Adrenal gland (tissue), 12 donors: ENCODE data around the gene HSF4. TPM values are rescaled to one million over a fixed set of nuclear protein-coding genes. Genes with fewer than 3 reads are reported as not detected.

Experiments
- DNase-seq, 7 donors: peaks; one replicate each; pipeline ENCODE4 v3.0.0-alpha.2; 2019 to 2020
- H3K27ac ChIP-seq, 5 donors: fragments of 200-600 bp; sonication (generic) in 4 of 5; 1 replicate in 3 of 5; 2 replicates in 2 of 5; pipeline versions ENCODE4 v1.5.1 to v1.8.0; 2016 to 2020; ENCODE audit warnings: mild to moderate bottlenecking in 1 of 5
- H3K27me3 ChIP-seq: fragments of 200-600 bp; 2 replicates; pipeline ENCODE4 v1.8.0; 2021
- H3K36me3 ChIP-seq, 2 donors: fragments of 200-600 bp; replicated peaks in 1 of 2; 1 replicate in 1 of 2; 2 replicates in 1 of 2; pipeline versions ENCODE4 v1.5.1 to v1.8.0; 2018 to 2022
- H3K4me1 ChIP-seq, 2 donors: fragments of 200-600 bp; replicated peaks in 1 of 2; 1 replicate in 1 of 2; 2 replicates in 1 of 2; pipeline versions ENCODE4 v1.5.1 to v1.8.0; 2018 to 2021
- H3K4me3 ChIP-seq, 4 donors: fragments of 200-600 bp; sonication (generic) in 3 of 4; one replicate each; pipeline ENCODE4 v1.5.1; 2016 to 2018
- H3K9me3 ChIP-seq, 3 donors: fragments of 200-600 bp; sonication (generic) in 1 of 3; replicated peaks in 1 of 3; 1 replicate in 2 of 3; 2 replicates in 1 of 3; pipeline versions ENCODE4 v1.5.1 to v1.8.0; 2016 to 2021
- POLR2A ChIP-seq, 2 donors: fragments of 450-650 bp; IDR thresholded peaks; one replicate each; pipeline ENCODE4 v1.6.1; 2017; ENCODE audit warnings: antibody characterized with exemption in 2 of 2, mild to moderate bottlenecking in 2 of 2, moderate library complexity in 1 of 2
- WGBS, 4 donors: extraction: QIAGEN DNeasy Blood & Tissue Kit in 2 of 4; methylation state at CpG; one replicate each; pipeline versions ENCODE4 v1.1.5 to v1.1.7; 2013 to 2017; 5-methylcytosine and 5-hydroxymethylcytosine counted together
- intact Hi-C, 2 donors: fragments of 100-400 bp; cut with DNase I; formaldehyde crosslinking; loops; one replicate each; pipeline versions ENCODE4 v1.14.1 to v1.15.0; 2022 to 2023
- polyA plus RNA-seq, 3 donors: library from polyadenylated mRNA; stranded (reverse); fragments of 200-250 nt in 2 of 3; fragments of 350-450 nt in 1 of 3; fragmentation: Illumina TruSeq in 1 of 3; extraction: RNeasy Lipid Tissue Mini Kit (QIAGEN cat#74804) in 1 of 3; gene quantifications; one replicate each; pipeline ENCODE4 v1.2.3, GENCODE V29; 2013 to 2014
- total RNA-seq, 9 donors: library from RNA; depleted of rRNA in 4 of 9; stranded (reverse); fragments of >200 nt in 4 of 9; fragments of 120-200 nt in 1 of 9; fragmentation: NEBNext Ultra II Directional in 1 of 9; extraction: Animal tissue kit (Norgen Biotek cat#: 25700) in 1 of 9; gene quantifications; one replicate each; pipeline versions ENCODE4 v1.1.0 to v1.2.4, GENCODE V29; 2013 to 2023
- TF ChIP-seq, protein P1 (sequence below), 6 experiments: fragments of 450-650 bp in 4 of 6; fragments of 200-600 bp in 2 of 6; sonication (generic) in 1 of 6; IDR thresholded peaks; 1 replicate in 5 of 6; 2 replicates in 1 of 6; pipeline versions ENCODE4 v1.5.1 to v1.8.0; 2016 to 2021; ENCODE audit warnings: antibody characterized with exemption in 6 of 6, mild to moderate bottlenecking in 2 of 6, moderate library complexity in 1 of 6
- donor health status: healthy with polysubstance abuse.
- donor health status: Bipolar disorder and iron deficiency.
- donor health status: DM: yes; HTN: yes; CAD: no.
- donor health status: DM: no; HTN: no; CAD: no.
- donor health status: DM: no; HTN: no; CAD: no.
- donor health status: DM: yes; HTN: yes; CAD: no.

Gene HSF4
- total and polyA plus RNA-seq, 12 donors = 5.9 to 700 (median 49.4) TPM

GRCh38 chr16:67169642-67170167 is 5.2 kb downstream of the HSF4 start:
- peak overlapping the region; percentile 59 to 98 (median 89) for H3K27ac ChIP-seq
- no peak for TF ChIP-seq POLR2A (IDR thresholded peaks at IDR 0.05)
- TF ChIP-seq, protein P1, sequence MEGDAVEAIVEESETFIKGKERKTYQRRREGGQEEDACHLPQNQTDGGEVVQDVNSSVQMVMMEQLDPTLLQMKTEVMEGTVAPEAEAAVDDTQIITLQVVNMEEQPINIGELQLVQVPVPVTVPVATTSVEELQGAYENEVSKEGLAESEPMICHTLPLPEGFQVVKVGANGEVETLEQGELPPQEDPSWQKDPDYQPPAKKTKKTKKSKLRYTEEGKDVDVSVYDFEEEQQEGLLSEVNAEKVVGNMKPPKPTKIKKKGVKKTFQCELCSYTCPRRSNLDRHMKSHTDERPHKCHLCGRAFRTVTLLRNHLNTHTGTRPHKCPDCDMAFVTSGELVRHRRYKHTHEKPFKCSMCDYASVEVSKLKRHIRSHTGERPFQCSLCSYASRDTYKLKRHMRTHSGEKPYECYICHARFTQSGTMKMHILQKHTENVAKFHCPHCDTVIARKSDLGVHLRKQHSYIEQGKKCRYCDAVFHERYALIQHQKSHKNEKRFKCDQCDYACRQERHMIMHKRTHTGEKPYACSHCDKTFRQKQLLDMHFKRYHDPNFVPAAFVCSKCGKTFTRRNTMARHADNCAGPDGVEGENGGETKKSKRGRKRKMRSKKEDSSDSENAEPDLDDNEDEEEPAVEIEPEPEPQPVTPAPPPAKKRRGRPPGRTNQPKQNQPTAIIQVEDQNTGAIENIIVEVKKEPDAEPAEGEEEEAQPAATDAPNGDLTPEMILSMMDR (IDR thresholded peaks at IDR 0.05) = peak in 5 of 6 experiments; percentile 15 to 52 (median 28)
- intact Hi-C loops = no loop called here

DNA sequence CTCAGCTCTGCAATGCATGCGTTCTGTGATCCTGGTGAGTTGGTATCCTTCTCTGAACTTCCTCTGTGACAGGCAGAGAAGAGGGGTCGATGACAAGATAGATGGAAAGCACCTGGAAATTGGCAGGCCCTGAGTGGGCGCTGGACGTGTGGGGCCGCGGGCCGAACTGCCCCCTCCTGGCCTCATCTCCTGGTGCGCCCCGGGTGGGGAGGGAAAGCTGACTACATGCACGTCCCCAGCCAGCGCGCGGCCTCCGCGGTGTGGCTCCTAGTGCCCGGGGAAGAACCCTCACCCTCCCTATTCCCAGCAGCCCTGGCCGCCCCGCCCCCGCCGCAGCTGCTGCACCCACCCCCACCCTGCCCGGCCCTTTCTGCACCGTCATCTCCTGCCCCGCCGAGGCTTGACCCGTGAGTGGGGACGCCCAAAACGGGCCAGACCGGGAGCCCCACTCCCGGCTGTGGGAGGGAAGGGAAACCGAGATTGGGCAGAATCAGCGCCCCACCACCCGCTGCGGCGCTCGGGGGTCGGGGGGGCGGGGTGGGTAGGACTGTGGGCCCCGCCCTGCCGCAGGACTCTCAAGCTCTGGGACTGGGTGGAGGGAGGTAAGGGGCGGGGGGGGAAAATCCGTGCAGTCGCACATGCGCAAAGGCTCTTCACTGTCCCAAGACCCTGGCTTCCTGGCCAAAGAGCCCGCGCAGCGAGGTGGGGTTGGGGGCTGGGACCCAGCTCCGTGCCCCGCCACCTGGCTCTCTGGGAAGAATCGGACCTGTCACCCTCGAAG is 5.8 kb downstream of the HSF4 start, which contains the start of gene NOL3:
TSS of gene NOL3 (plus strand) at position 371 of the 781 bp plus-strand sequence.
- peak within 1 kb of the TSS in 3 of 4 donors; percentile 19 to 61 (median 40) for H3K4me3 ChIP-seq
- DNase-seq = peak; percentile 90 to 95 (median 92)
- intact Hi-C loops = no loop called here
- H3K4me1 ChIP-seq = peaks cover 41 to 59% of the 10 kb centered on the region in 2 donors
- no peaks in the 10 kb centered on the region for H3K36me3 ChIP-seq
- TF ChIP-seq, protein P1 (IDR thresholded peaks at IDR 0.05) = peak in 1 of 6 experiments; percentile 24
- peak; percentile 66 to 76 for TF ChIP-seq POLR2A (IDR thresholded peaks at IDR 0.05)
- no peaks in the 10 kb centered on the region for H3K9me3 ChIP-seq
- 0 to 4% (median 1%) methylated on average over 5 to 50 of the region's 50 CpGs for WGBS, 4 donors
- no peaks in the 10 kb centered on the region for H3K27me3 ChIP-seq
- peak within 1 kb of the TSS; percentile 82 to 98 (median 93) for H3K27ac ChIP-seq

More at GRCh38 chr16:67169642-67170167, 5.2 kb downstream of the HSF4 start:
- peak in 4 of 7 donors; percentile 46 to 67 (median 60) for DNase-seq
- Histone ChIP-seq H3K27me3 (no peaks in the 10 kb centered on the region), H3K9me3 (no peaks in the 10 kb centered on the region), H3K4me3 (peak overlapping the region in 2 of 4 donors; percentile 19 to 61), H3K4me1 (peaks cover 38 to 58% of the 10 kb centered on the region in 2 donors), H3K36me3 (no peaks in the 10 kb centered on the region)
- 3 to 11% (median 7%) methylated on average over 21 to 24 of the region's 24 CpGs for WGBS, 4 donors

DNA sequence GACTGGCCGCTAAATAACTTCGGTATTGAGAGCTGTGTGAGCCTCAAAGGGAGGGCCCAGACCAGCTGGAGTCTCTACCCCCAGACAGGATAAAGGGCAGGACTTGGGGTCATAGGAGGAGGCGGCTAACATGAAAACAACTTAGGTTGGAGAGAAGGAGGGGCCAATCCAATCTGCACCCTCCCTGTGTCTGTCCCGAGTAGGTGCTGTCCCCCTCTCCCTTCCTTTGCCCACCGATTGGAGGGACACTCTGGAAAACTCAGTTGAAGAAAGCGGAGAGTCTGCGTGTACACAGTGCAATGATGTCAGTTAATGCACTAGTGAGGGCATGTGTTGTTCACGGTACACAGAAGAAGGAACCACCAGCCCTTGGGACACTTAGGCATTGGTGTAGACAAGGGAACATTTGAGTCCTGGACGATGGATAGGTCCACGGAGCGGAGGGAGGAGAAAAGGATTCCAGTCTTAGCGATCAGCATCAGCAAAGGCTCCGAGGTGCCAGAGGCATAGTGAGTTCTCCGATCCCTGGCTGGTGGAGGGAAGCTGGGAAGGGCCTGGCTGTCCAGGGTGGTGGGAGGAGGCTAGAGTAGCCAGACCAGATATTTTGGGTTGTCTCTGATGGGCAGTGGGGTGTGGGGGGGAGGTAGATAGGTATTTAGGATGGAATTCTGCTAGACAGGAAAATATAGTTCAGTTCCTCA is 6.6 kb downstream of the HSF4 start:
- Histone ChIP-seq H3K27me3 (no peaks in the 10 kb centered on the region), H3K4me1 (peaks cover 41 to 58% of the 10 kb centered on the region in 2 donors), H3K27ac (peak overlapping the region; percentile 82 to 98 (median 93)), H3K4me3 (peak overlapping the region in 3 of 4 donors; percentile 19 to 61 (median 40)), H3K9me3 (no peaks in the 10 kb centered on the region), H3K36me3 (no peaks in the 10 kb centered on the region)
- DNase-seq = peak in 2 of 7 donors; percentile 39 to 57
- 44 to 54% (median 47%) methylated on average over 10 to 14 of the region's 14 CpGs for WGBS, 4 donors
- intact Hi-C loops = no loop called here
- no peak for TF ChIP-seq POLR2A (IDR thresholded peaks at IDR 0.05)
- TF ChIP-seq, protein P1 (IDR thresholded peaks at IDR 0.05) = no peak

GRCh38 chr16:67173323-67173722 is 8.8 kb downstream of the HSF4 start:
- WGBS, 4 donors = 29 to 47% (median 42%) methylated on average over 1 of the region's 1 CpG
- Histone ChIP-seq H3K27me3 (no peaks in the 10 kb centered on the region), H3K9me3 (no peaks in the 10 kb centered on the region), H3K4me3 (peak overlapping the region in 1 of 4 donors; percentile 46), H3K4me1 (peaks cover 47 to 67% of the 10 kb centered on the region in 2 donors), H3K27ac (peak overlapping the region; percentile 82 to 98 (median 97)), H3K36me3 (no peaks in the 10 kb centered on the region)
- intact Hi-C loops = no loop called here
- DNase-seq = no peak
- TF ChIP-seq POLR2A (IDR thresholded peaks at IDR 0.05) = no peak
- TF ChIP-seq, protein P1 (IDR thresholded peaks at IDR 0.05) = no peak
